Superior temporal gyrus (tissue), 1 donor: Measurements from ENCODE around the gene NLK.
"Not testable (repeated sequence)": the region's sequence is repeated elsewhere in the genome, so short reads cannot be mapped to it uniquely, and the experiment has no call there.

ENCODE experiments used
- DNase-seq: peaks from one replicate; pipeline ENCODE4 v3.0.0-alpha.2; 2016; ENCODE audit errors: extremely low spot score

Gene NLK

GRCh38 chr17:28194382-28194781, 151.9 kb downstream of the NLK start:
- DNase-seq = no peak

GRCh38 chr17:28196636-28197035, 154.2 kb downstream of the NLK start:
- DNase-seq = no peak

GRCh38 chr17:28199115-28199514, 156.6 kb downstream of the NLK start:
- DNase-seq = no peak

- DNase-seq = no peak
These were observed 157.3 kb downstream of the NLK start for GRCh38 chr17:28199728-28200127.

- no peak for DNase-seq
These were observed 158.8 kb downstream of the NLK start for GRCh38 chr17:28201315-28201714.

- no peak for DNase-seq
These were observed 161.8 kb downstream of the NLK start for GRCh38 chr17:28204244-28204643.

- DNase-seq = no peak
These were observed 162.3 kb downstream of the NLK start for GRCh38 chr17:28204751-28205150.

- no peak for DNase-seq
These were observed 163.8 kb downstream of the NLK start for GRCh38 chr17:28206292-28206691.

GRCh38 chr17:28211811-28212210, 169.3 kb downstream of the NLK start:
- DNase-seq = no peak

- not testable (repeated sequence) for DNase-seq
These were observed 171.1 kb downstream of the NLK start for GRCh38 chr17:28213578-28213977.

- DNase-seq = no peak
These were observed 173.6 kb downstream of the NLK start for GRCh38 chr17:28216052-28216451.

- no peak for DNase-seq
These were observed 174.1 kb downstream of the NLK start for GRCh38 chr17:28216528-28216927.

GRCh38 chr17:28219771-28220170, 177.3 kb downstream of the NLK start:
- no peak for DNase-seq

- no peak for DNase-seq
These were observed 179.4 kb downstream of the NLK start for GRCh38 chr17:28221751-28222414.

- no peak for DNase-seq
These were observed 182.8 kb downstream of the NLK start for GRCh38 chr17:28225271-28225670.

- no peak for DNase-seq
These were observed 183.4 kb downstream of the NLK start for GRCh38 chr17:28225867-28226266.

GRCh38 chr17:28226563-28227315, 184.3 kb downstream of the NLK start:
- no peak for DNase-seq

GRCh38 chr17:28227316-28228108, 185.0 kb downstream of the NLK start:
- DNase-seq = no peak

GRCh38 chr17:28228109-28228840, 185.8 kb downstream of the NLK start:
- DNase-seq = no peak

- no peak for DNase-seq
These were observed 186.7 kb downstream of the NLK start for GRCh38 chr17:28228986-28229729.

- no peak for DNase-seq
These were observed 187.5 kb downstream of the NLK start for GRCh38 chr17:28230011-28230410.
